Activated CD8-positive, alpha-beta memory T cell treated with anti-CD3 and anti-CD28 coated beads for 4 hours (primary cell): ENCODE measurements around the gene CNTRL.
"Not testable (repeated sequence)": the region's sequence is repeated elsewhere in the genome, so short reads cannot be mapped to it uniquely, and the experiment has no call there.

Experiments used
- DNase-seq, 2 donors: peaks; one replicate each; pipeline ENCODE4 v3.0.0-alpha.2; 2020; ENCODE audit warnings: low read depth in 2 of 2

The CNTRL gene

GRCh38 chr9:121074370-121075250 is at the start of gene CNTRL:
TSS of gene CNTRL (plus strand) at chr9:121074955. CDS start at chr9:121088327, 13,372 bp downstream.
- peak; percentile 66 to 71 for DNase-seq

- DNase-seq = no peak
These were observed 48.5 kb upstream of the CNTRL start for GRCh38 chr9:121026260-121026691.

- no peak for DNase-seq
These were observed 48.0 kb upstream of the CNTRL start for GRCh38 chr9:121026768-121027167.

- not testable (repeated sequence) for DNase-seq
These were observed 46.5 kb upstream of the CNTRL start for GRCh38 chr9:121028285-121028684.

GRCh38 chr9:121029469-121029868 is 45.3 kb upstream of the CNTRL start:
- DNase-seq = no peak

GRCh38 chr9:121034529-121034928 is 40.2 kb upstream of the CNTRL start:
- DNase-seq = no peak

- DNase-seq = not testable (repeated sequence)
These were observed 39.0 kb upstream of the CNTRL start for GRCh38 chr9:121035717-121036116.

GRCh38 chr9:121038362-121038761 is 36.4 kb upstream of the CNTRL start:
- DNase-seq = no peak

- DNase-seq = no peak
These were observed 36.0 kb upstream of the CNTRL start for GRCh38 chr9:121038804-121039203.

- no peak for DNase-seq
These were observed 26.6 kb upstream of the CNTRL start for GRCh38 chr9:121048175-121048574.

- DNase-seq = no peak
These were observed 26.1 kb upstream of the CNTRL start for GRCh38 chr9:121048618-121049017.

GRCh38 chr9:121050128-121050988 is 24.4 kb upstream of the CNTRL start, which contains the start of gene C5:
TSS of gene C5 (minus strand) at chr9:121050275. CDS start at chr9:121050246, 29 bp downstream.
- DNase-seq = no peak

- DNase-seq = no peak
These were observed 21.2 kb upstream of the CNTRL start for GRCh38 chr9:121053544-121053943.

- no peak for DNase-seq
These were observed 19.1 kb upstream of the CNTRL start for GRCh38 chr9:121055642-121056143.

- DNase-seq = no peak
These were observed 16.9 kb upstream of the CNTRL start for GRCh38 chr9:121057821-121058220.

- no peak for DNase-seq
These were observed 15.2 kb upstream of the CNTRL start for GRCh38 chr9:121059513-121059912.

- DNase-seq = no peak
These were observed 14.6 kb upstream of the CNTRL start for GRCh38 chr9:121059998-121060636.

- DNase-seq = no peak
These were observed 7.9 kb upstream of the CNTRL start for GRCh38 chr9:121066850-121067249.

- no peak for DNase-seq
These were observed 7.1 kb upstream of the CNTRL start for GRCh38 chr9:121067640-121068039.

GRCh38 chr9:121069396-121069795 is 5.4 kb upstream of the CNTRL start:
- DNase-seq = no peak

- no peak for DNase-seq
These were observed 3.4 kb upstream of the CNTRL start for GRCh38 chr9:121071370-121071755.
